Hypothalamus (tissue), 51 donors: ENCODE data around the gene ITPR2.

Experiments
- DNase-seq, 51 donors: peaks; one replicate each; lab custom pipeline; 2025; lab: John Stamatoyannopoulos, UW

Gene ITPR2

GRCh38 chr12:26825459-26826016 lies 7.5 kb downstream of the ITPR2 start:
- DNase-seq = no peak

DNA sequence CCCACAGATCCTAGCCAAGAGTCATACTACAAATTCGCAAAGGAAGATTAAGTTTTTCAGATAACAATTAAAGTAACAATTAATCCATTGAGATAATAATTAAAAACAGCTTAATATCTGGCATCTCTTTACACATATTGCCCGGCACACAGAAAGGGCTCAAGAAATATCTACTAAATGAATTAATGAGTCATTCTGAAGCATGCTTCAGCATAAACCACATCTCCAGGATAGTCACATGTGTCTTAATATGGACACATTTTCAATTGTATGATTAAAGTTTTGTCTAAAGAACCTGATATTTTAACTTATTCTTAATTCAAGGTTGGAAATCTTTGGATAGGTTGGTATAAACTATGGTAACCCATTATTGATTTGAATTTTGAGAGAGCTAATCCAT lies 9.6 kb downstream of the ITPR2 start:
- DNase-seq = no peak

DNA sequence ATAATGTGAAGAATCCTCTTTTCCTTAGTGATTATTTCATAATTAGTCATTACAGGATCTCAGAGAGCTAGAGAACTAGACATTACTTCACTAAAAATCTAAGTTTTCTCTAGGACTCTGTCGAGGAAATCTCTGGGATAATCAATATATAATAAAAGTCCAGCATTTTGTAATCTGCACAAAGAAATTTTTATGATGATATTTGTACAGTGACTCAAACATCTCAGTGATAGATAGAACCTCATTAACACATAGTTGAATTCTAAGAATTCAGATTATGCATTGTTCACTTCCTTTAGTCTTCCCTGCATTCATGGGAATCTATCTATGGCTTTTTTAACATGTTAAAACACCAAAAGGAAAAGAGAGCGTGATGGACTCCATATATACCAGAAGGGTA lies 11.0 kb downstream of the ITPR2 start:
- no peak for DNase-seq

DNA sequence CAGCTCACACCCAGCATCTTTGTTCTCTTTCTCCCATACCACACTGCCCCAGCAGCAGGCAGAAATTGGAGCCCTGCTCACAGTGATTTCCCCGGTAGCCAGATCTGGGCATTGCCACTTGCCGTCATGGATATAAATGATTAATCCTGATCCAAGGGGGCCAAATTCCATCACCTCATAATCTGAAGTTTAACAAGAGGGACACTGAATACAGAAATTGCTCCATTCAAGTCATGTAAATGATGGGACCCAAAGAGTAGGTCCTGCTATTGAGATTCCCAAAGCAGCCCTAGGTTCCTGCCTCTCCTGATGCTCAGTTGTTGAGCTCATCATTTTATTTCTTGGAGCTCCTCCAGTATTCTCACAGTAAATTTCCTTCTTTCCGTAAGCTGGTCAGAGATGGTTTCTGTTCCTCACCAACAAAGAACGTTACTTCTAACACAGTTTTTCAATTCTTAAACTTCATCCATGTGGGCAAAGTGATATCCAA lies 11.7 kb downstream of the ITPR2 start:
- DNase-seq = peak in 1 of 51 donors; percentile 17

DNA sequence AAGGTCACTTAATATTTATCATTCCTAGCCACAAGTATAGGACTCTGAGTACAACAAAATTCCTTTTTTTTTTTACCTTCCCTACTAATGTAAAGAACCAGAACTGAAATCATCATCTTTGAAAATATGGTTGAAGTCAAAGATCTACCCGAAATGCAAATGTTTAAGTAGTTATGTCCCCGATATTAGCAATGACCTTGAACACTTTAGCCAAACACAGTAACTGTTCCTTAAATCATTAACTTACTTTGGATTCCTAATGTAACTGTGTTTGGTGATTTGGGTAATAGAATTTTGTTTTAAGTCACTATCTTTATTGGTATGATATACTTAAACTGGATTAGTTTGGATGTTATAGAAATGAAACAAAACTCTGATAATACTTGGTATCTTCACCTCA lies 14.4 kb downstream of the ITPR2 start:
- DNase-seq = no peak

- DNase-seq = no peak
These were observed 14.8 kb downstream of the ITPR2 start for GRCh38 chr12:26818201-26818600.

DNA sequence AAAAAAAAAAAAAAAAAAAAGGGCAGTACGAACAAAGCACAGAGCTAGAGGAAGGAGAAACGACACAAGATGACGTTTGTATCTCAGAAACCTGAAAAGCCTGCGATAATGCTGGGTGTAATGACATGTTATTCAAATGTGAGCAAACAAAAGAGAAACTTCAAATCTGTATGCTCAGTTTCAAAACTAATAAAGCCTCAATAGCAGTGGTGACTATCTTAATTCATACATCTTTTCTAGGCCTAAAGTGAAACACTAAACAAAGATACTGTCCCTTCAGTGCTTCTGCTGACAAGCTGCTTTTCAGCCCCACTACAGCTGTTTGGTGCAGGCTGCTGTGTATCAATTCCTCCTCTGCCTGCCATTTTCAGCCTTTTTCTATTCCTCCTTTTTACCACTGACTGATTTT lies 15.8 kb downstream of the ITPR2 start:
- peak in 2 of 51 donors; percentile 8 to 31 for DNase-seq

GRCh38 chr12:26813812-26814211 lies 19.2 kb downstream of the ITPR2 start:
- no peak for DNase-seq

GRCh38 chr12:26810330-26810729 lies 22.7 kb downstream of the ITPR2 start:
- DNase-seq = peak in 34 of 51 donors; percentile 12 to 79 (median 50)

GRCh38 chr12:26809611-26810285 lies 23.2 kb downstream of the ITPR2 start:
- peak in 1 of 51 donors; percentile 10 for DNase-seq

- DNase-seq = no peak
These were observed 24.1 kb downstream of the ITPR2 start for GRCh38 chr12:26808766-26809476.

DNA sequence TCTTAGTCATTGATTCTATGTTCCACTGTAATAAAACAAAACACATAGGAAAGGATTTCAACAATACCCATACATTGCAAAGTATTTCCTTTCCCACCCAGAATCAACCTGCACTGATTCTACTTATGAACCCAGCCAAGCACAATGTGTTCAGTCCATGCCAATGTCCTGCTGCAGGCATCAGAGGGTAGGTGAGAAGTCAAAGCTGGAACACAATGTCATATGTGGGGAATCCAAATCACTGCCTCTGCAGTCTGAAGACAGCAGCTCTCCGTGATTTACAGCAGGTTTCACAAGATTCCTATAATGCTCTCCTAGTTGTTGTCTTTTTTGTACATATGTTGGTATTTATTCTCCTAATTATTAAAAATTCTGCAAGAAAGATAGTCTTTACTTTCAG lies 25.7 kb downstream of the ITPR2 start:
- DNase-seq = no peak

DNA sequence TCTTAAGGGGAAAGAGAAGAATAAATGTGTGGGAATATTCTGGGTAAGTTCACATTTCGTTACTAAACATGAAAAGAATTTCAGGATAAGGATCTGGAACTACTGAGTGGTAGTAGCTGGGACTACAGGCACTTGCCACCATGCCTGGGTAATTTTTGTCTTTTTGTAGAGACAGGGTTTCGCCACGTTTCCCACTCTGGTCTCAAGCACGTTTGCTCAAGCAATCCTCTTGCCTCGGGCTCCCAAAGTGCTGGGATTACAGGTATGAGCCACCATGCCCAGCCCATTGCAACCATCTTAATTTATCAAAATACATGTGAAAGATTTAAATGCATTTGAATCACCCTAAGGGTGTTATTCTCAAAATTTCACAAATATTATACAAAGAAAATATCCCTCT lies 26.4 kb downstream of the ITPR2 start:
- no peak for DNase-seq

DNA sequence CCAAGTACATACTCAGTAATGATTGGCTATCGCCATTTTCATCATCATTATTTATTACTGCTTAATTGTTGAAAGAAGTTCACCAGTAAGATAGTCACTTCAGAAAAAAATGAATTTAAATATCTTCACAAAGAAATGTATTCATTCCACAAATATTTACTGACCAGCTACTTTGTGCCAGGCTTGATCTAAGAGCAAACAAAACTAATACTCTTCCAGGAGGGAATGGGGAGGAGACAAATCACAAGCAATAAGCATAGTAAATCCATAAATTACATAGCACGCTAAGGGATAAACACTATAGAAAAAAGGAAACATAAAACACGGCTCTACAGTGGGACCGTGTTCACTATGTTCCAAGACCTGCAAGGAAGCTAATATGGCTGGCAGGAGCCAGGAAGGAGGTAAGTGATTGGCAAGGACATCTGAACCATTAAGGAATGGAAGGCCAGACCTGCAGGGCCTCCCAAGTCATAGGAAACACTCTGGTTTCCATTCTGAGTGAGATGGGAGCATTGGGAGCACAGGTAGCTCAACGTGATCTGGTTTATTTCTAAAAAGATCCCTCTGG lies 27.5 kb downstream of the ITPR2 start:
- DNase-seq = no peak

DNA sequence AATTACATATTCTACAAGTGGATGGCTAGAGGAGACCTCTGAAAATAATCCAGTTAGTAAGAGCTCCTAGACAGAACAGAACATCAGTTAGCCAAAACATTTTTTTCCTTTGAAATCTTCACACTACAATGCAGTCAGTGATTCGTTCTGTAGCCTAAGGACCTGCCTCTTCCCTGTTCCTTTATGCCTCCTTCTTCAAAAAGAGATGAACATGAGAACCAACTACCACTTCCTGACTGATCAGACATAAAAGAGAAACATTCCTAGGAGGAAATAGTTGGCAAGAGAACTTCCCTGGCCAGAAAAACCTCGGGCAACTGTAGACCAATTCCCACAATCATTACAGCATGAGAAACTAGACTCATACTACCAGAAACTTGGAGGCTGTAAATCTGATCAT lies 29.4 kb downstream of the ITPR2 start:
- DNase-seq = no peak

DNA sequence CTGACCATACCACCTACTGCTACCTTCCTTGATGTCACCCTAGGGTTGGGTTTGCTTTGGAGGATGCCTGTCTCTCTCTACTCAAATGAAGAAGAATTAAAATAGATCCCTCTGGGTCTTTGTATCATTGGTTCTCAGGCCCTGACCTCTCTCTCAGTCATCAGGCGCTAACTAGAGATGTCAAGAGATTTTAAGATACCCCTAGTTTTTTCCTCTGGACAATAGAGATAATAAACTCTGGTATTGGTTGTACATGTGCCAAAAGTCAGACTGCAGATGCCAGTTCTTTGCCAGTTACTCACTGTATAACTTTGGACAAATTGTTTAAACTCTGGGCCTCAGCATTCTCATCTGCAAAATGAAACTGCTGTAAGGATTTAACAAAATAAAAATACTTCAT lies 31.5 kb downstream of the ITPR2 start:
- no peak for DNase-seq

DNA sequence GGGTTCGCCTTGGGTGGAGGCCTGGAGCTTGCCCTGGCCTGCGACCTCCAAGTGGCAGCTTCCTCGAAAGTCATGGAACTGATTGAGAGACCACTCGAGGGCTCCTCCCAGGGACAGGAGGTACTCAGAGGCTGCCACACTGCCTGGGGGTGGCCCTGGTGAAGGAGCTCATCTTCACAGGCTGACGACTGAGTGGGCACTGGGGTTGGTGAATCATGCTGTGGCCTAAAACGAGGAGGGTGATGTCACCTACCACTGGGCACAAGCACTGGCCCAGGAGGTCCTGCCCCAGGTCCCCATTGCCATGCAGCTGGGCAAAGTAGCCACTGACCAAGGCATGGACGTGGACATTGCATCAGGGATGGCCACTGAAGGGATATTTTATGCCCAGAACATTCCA lies 32.1 kb downstream of the ITPR2 start:
- DNase-seq = no peak

DNA sequence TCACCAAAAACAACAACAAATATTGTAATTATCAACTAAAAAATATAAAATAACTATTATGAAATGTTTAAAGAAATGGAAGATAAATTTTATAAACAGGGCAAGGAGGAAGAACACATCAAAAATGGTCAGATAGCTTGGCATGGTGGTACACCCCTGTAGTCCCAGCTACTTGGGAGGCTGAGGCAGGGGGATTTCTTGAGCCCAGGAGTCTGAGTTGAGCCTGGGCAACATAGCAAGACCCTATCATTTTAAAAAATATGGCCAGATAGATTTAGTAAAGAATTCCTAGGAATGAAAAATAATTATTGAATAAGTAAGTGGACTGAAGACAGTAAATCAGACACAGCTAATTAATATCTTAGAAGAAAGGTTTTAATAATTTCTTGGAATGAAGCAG lies 32.6 kb downstream of the ITPR2 start:
- no peak for DNase-seq

GRCh38 chr12:26799741-26800140 lies 33.3 kb downstream of the ITPR2 start:
- DNase-seq = no peak

DNA sequence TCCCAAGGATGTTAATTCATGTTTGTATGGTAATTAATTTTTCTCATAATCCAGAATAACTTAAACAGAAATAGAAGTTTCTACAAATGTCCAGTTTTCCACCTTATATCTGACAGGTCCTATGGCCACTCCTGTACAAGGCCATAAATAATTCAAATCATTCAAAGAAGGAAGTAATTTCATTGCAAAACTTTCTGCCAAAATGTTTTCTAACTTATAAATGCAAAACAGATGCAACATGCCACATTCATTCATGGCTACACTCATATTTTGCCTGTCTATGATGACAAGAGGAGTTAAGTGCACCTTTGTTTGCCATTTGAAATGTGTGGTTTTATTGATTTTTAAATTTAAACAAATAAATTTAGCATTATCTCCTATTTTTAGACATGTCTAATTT lies 34.4 kb downstream of the ITPR2 start:
- no peak for DNase-seq

GRCh38 chr12:26798023-26798422 lies 35.0 kb downstream of the ITPR2 start:
- DNase-seq = no peak

DNA sequence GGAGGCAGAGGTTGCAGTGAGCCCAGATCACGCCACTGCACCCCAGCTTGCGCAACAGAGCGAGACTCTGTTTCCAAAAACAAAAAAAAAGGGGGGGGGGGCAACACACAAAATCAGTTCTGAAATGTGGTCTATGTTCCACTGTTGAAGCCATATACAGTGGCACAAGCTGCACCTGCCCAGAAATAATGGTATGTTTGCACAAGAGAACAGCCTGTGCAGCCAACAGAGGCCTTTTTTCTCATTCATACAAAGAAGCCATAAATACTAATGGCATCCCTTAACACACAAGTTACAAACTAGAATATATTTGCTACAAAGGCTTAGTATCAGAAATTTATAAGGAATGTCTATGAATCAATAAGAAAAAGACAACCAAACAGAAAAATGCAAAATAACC lies 37.1 kb downstream of the ITPR2 start:
- DNase-seq = no peak
